Neural crest cell (in vitro differentiated cells): Measurements from ENCODE around the gene YIF1B. TPM values are rescaled to one million over a fixed set of nuclear protein-coding genes. Genes with fewer than 3 reads are reported as not detected.

ENCODE experiments used
- DNase-seq: peaks from one replicate; pipeline ENCODE4 v3.0.0; 2021; ENCODE audit warnings: low read depth, mixed read lengths, low spot score
- H3K27ac Mint-ChIP-seq: one replicate; pipeline ENCODE4 v1.8.0; 2021; ENCODE audit warnings: mild to moderate bottlenecking, mixed read lengths; ENCODE audit not compliant: unreplicated experiment
- H3K27me3 Mint-ChIP-seq: 2 replicates; pipeline ENCODE4 v1.8.0; 2021; ENCODE audit warnings: low read depth, mild to moderate bottlenecking, mixed read lengths
- H3K36me3 Mint-ChIP-seq: 2 replicates; pipeline ENCODE4 v1.8.0; 2021; ENCODE audit warnings: low read depth, mild to moderate bottlenecking, mixed read lengths
- H3K4me1 Mint-ChIP-seq: 2 replicates; pipeline ENCODE4 v1.8.0; 2021; ENCODE audit warnings: mixed read lengths
- H3K4me3 Mint-ChIP-seq: one replicate; pipeline ENCODE4 v1.8.0; 2021; ENCODE audit warnings: mild to moderate bottlenecking, mixed read lengths
- H3K9me3 Mint-ChIP-seq: 2 replicates; pipeline ENCODE4 v1.8.0; 2021; ENCODE audit warnings: mixed read lengths
- CTCF ChIP-seq: fragments of 200-600 bp; sonication (generic); conservative IDR thresholded peaks from 2 replicates; pipeline ENCODE4 v1.5.0; 2021; ENCODE audit warnings: antibody characterized with exemption, mild to moderate bottlenecking
- total RNA-seq: library from RNA; stranded (reverse); gene quantifications from 2 replicates; pipeline ENCODE4 v1.2.1, GENCODE V29; 2021

YIF1B gene
- total RNA-seq, 1 donor from 2014 or later: 45.7 TPM

- no peak for TF ChIP-seq CTCF
- no peak for DNase-seq
- Mint-ChIP-seq H3K36me3 (no peaks in the 10 kb centered on the region), H3K27ac (no peak overlapping the region), H3K27me3 (no peaks in the 10 kb centered on the region), H3K9me3 (no peaks in the 10 kb centered on the region), H3K4me3 (peak overlapping the region; percentile 92), H3K4me1 (peaks cover 17% of the 10 kb centered on the region)
These were observed 21.6 kb upstream of the YIF1B start for GRCh38 chr19:38337360-38337653.

- Mint-ChIP-seq H3K27ac (peak overlapping the region; percentile 85), H3K4me1 (peaks cover 17% of the 10 kb centered on the region), H3K9me3 (no peaks in the 10 kb centered on the region), H3K4me3 (peak overlapping the region; percentile 92), H3K36me3 (no peaks in the 10 kb centered on the region), H3K27me3 (no peaks in the 10 kb centered on the region)
- no peak for TF ChIP-seq CTCF
- peak; percentile 91 for DNase-seq
These were observed 21.1 kb upstream of the YIF1B start for GRCh38 chr19:38336638-38337359.

DNA sequence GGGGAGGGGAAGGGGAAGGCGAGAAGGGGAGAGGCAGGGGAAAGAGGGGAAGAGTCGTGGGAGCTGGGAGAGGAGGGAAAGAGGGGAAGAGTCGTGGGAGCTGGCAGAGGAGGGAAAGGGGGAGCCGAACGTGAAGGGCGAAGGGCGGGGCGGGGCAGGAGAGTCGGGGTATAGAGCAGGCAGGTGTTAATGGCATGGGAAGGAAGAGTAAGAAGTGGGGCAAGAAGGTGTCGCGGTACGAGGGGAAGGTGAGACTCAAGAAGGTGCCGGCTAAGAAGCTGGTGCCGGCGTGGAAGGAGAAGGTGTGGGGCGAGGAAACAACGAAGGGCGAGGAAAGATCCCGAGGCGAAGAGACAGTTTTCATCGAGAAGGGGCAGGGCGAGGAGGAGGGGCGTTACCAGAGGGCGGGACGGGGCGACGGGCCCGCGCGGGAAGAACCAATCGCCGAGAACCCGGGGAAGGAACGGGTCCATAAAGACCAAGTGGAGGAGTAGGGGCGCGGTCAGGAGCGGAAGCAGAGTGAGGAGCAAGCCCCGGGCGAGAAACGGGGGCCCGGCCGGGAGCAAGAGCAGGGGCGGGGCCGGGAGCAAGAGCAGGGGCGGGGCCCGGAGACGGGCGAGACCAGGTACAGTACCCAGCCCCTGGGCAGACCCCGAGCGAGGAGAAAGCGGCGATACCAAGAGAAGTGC, 20.3 kb upstream of the YIF1B start:
- no peak for TF ChIP-seq CTCF
- Mint-ChIP-seq H3K27me3 (no peaks in the 10 kb centered on the region), H3K27ac (peak overlapping the region; percentile 91)

GRCh38 chr19:38333245-38333644, 17.5 kb upstream of the YIF1B start:
- Mint-ChIP-seq H3K9me3 (no peaks in the 10 kb centered on the region), H3K36me3 (no peaks in the 10 kb centered on the region), H3K4me1 (peaks cover 14% of the 10 kb centered on the region), H3K27me3 (no peaks in the 10 kb centered on the region), H3K27ac (no peak overlapping the region), H3K4me3 (no peak overlapping the region)
- no peak for DNase-seq
- no peak for TF ChIP-seq CTCF

More for the DNA sequence above, 20.3 kb upstream of the YIF1B start:
- Mint-ChIP-seq H3K9me3 (no peaks in the 10 kb centered on the region), H3K4me1 (peaks cover 17% of the 10 kb centered on the region), H3K36me3 (no peaks in the 10 kb centered on the region), H3K4me3 (peak overlapping the region; percentile 92)
- peak; percentile 89 for DNase-seq

GRCh38 chr19:38331728-38332127, 16.0 kb upstream of the YIF1B start:
- Mint-ChIP-seq H3K9me3 (no peaks in the 10 kb centered on the region), H3K27me3 (peaks cover 4% of the 10 kb centered on the region), H3K4me1 (peaks cover 8% of the 10 kb centered on the region), H3K36me3 (no peaks in the 10 kb centered on the region), H3K27ac (no peak overlapping the region), H3K4me3 (no peak overlapping the region)
- no peak for TF ChIP-seq CTCF
- DNase-seq: no peak
